ENCODE data around the gene DIRAS1.
A peak's percentile ranks its signal among the peaks of the same experiment; 100 is the strongest.

The DIRAS1 gene

GRCh38 chr19:2734589-2735288, 13.6 kb upstream of the DIRAS1 start:
- no peak for TF ChIP-seq CTCF (conservative IDR thresholded peaks at IDR 0.05; ENCODE audit: control insufficient read depth, insufficient read depth, low read depth, low read length)
- no peak overlapping the region for H3K4me3 ChIP-seq (ENCODE audit: control insufficient read depth, low read depth, low read length)
- DNase-seq (ENCODE audit: low read depth): no peak

DNA sequence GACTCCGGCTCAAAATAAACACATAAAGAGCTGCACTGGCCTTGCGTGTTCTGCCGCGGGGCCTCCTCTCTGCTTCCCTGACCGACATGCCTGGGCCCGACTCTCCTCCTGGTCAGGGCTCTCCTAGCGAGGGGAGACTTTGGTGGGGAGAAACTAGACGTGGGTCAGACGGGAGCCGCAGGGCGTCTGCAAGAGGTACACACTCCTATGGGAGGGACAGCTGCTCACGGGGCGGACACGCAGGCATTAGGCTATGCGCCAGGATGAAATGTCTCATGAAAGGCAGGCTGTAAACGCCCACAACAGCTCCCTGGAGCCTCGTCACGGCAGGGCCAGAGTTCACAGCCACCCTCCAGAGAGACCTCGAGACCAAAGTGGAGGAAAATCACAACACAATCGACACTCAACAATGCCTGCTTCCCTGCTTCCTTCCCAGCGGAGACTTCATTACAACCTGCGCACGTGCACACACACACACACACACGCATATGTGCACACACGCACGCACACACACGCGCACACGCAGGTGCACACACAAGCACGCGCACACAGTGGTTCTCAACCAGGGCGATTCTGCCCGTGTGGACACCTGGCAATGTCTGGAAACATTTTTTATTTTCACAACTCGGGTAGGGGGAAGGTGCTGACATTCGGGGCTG, 12.9 kb upstream of the DIRAS1 start:
- DNase-seq (ENCODE audit: low read depth): peak; percentile 59
- TF ChIP-seq CTCF (conservative IDR thresholded peaks at IDR 0.05; ENCODE audit: control insufficient read depth, insufficient read depth, low read depth, low read length): no peak

DNA sequence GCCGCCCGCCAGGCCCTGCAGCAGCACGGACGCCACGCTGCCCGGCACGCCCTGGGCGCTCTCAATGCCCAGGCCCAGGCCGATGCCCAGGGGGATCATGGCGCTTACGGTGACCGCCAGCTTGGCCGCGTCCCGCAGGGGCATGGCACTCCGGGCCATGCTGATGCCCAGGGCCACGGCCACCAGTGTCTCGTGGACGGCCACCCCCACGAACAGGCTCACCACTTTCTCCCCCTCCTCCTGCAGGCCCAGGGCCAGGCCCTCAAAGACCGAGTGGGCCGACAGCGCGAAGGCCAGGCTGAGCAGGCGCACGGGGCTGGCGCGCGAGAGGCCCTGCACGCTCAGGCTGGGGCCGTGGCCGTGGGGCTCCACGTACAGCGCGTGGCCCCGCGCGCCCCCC, 11.7 kb upstream of the DIRAS1 start:
- DNase-seq (ENCODE audit: low read depth): no peak
- H3K4me3 ChIP-seq (ENCODE audit: control insufficient read depth, low read depth, low read length): no peak overlapping the region
- TF ChIP-seq CTCF (conservative IDR thresholded peaks at IDR 0.05; ENCODE audit: control insufficient read depth, insufficient read depth, low read depth, low read length): no peak

More for the DNA sequence above, 12.9 kb upstream of the DIRAS1 start:
- no peak overlapping the region for H3K4me3 ChIP-seq (ENCODE audit: control insufficient read depth, low read depth, low read length)

DNA sequence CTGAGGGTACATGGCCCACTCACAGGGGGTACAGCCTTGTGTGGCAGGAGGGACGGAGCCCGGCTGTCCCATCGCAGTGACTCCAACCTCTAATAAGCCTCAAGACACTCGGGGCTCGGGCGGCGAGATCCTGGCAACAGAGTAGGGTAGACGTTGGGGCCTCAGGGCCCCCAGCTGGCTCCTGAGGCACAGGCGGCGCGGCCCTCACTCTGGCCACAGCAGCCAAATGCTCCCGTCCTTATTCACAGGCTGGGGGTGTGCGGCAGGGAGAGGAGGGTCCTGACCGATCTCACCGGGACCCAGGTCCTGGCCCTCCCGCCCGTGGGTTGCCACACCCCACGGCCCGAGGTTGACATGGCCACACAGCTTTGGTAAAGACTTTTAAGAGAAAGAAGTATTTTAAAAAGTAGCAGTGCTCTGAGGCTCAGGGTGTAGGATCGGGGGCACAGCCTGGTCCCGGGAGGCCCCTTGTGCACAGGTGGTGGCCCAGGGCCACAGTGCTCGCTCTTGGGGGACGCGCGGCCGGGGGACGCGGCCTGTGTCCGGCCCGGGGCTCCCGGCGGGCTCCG, 11.1 kb upstream of the DIRAS1 start:
- H3K4me3 ChIP-seq (ENCODE audit: control insufficient read depth, low read depth, low read length): no peak overlapping the region
- no peak for DNase-seq (ENCODE audit: low read depth)
- no peak for TF ChIP-seq CTCF (conservative IDR thresholded peaks at IDR 0.05; ENCODE audit: control insufficient read depth, insufficient read depth, low read depth, low read length)

- no peak for DNase-seq (ENCODE audit: low read depth)
- TF ChIP-seq CTCF (conservative IDR thresholded peaks at IDR 0.05; ENCODE audit: control insufficient read depth, insufficient read depth, low read depth, low read length): no peak
- no peak overlapping the region for H3K4me3 ChIP-seq (ENCODE audit: control insufficient read depth, low read depth, low read length)
Measured at GRCh38 chr19:2731181-2731995, 10.2 kb upstream of the DIRAS1 start.

DNA sequence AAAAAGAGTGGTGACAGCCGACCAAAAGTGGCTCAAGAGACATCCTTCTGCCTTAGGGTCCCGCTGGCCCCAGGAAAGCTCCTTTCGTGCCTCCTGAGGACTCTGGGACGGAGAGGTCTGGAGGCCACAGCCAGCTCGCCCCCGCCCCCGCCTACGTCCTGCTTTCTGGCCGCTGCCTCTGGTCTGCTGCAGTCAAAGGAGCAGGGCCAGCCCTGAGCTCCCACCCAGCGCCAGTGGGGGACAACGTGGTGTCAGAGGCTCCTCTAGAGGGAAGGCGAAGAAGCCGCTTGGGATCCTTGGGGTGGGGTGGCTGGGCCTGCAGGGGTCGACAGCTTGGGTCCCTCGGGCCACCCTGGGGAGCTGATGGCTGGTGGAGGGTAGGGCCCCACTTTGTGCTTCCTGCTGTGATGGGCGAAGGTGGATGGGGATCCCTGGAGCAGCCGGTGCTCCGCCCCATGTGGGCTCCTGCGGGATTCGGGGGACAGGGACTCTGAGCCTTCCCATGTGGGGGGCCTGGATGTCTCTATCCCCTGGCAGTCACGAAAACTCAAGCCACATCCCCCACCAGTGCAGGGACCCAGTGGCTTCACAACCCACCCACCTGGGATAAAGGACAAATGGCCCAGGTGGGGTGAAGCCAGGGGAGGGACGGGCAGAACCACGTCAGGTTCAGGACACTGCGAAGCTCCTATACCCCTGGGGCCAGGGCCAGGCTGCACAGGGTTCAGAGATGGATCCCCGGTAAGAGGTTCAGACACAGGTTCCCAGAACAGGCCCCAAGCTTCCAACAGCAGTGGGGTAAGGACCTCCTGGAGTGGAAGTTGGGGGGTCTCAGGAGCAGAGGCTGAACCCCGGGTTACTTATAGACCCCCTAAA, 9.0 kb upstream of the DIRAS1 start:
- TF ChIP-seq CTCF (conservative IDR thresholded peaks at IDR 0.05; ENCODE audit: control insufficient read depth, insufficient read depth, low read depth, low read length): no peak
- DNase-seq (ENCODE audit: low read depth): no peak
- no peak overlapping the region for H3K4me3 ChIP-seq (ENCODE audit: control insufficient read depth, low read depth, low read length)
